H1 (cell line): ENCODE measurements around the gene ADGRE2. TPM values are rescaled to one million over a fixed set of nuclear protein-coding genes. Genes with fewer than 3 reads are reported as not detected.

Experiments
- CTCF ChIA-PET: fragments of 300-600 bp; sonication (Branson Sonifier 250); formaldehyde crosslinking; loops from one replicate; lab custom pipeline; 2021; ENCODE audit not compliant: partially characterized antibody; lab: Charles Lee
- POLR2A ChIA-PET: fragments of 300-600 bp; sonication (Branson Sonifier 250); formaldehyde crosslinking; loops from one replicate; lab custom pipeline; 2021; ENCODE audit warnings: inconsistent platforms; ENCODE audit not compliant: partially characterized antibody; lab: Charles Lee
- DNase-seq, 2 experiments: peaks; one replicate each; pipeline versions ENCODE4 v3.0.0 to v3.0.0-alpha.2; 2010 to 2022; ENCODE audit warnings: low spot score in 2 of 2, low read depth in 1 of 2, mixed read lengths in 1 of 2
- FAIRE-seq: peaks from 2 replicates; lab custom pipeline; 2011; peaks lifted over from hg19 to GRCh38; lab: Jason Lieb, UNC
- H2AFZ ChIP-seq: 2 replicates; pipeline ENCODE4 v1.8.1; 2012; ENCODE audit warnings: low read length, inconsistent platforms
- H2AK5ac ChIP-seq: 2 replicates; pipeline ENCODE4 v1.6.1; 2013; ENCODE audit warnings: low read depth, low read length
- H2BK120ac ChIP-seq: replicated peaks from 2 replicates; pipeline ENCODE3; 2013; ENCODE audit warnings: low read depth, low read length, inconsistent platforms
- H2BK12ac ChIP-seq: 2 replicates; pipeline ENCODE4 v1.6.1; 2013; ENCODE audit warnings: low read depth, low read length
- H2BK15ac ChIP-seq: 2 replicates; pipeline ENCODE4 v1.6.1; 2013; ENCODE audit warnings: low read length
- H2BK20ac ChIP-seq: 2 replicates; pipeline ENCODE4 v1.6.1; 2013; ENCODE audit warnings: low read length
- H2BK5ac ChIP-seq: 2 replicates; pipeline ENCODE4 v1.6.1; 2013; ENCODE audit warnings: low read depth, low read length
- H3K14ac ChIP-seq: 2 replicates; pipeline ENCODE4 v1.6.1; 2013; ENCODE audit warnings: inconsistent platforms; ENCODE audit not compliant: insufficient read length
- H3K18ac ChIP-seq: 2 replicates; pipeline ENCODE4 v1.6.1; 2013; ENCODE audit warnings: low read length; ENCODE audit errors: extremely low read depth
- H3K23ac ChIP-seq: 2 replicates; pipeline ENCODE4 v1.6.1; 2013; ENCODE audit warnings: inconsistent platforms; ENCODE audit not compliant: insufficient read length
- H3K23me2 ChIP-seq: 2 replicates; pipeline ENCODE4 v1.6.1; 2013; ENCODE audit warnings: low read depth, low read length
- H3K27ac ChIP-seq: 2 replicates; pipeline ENCODE4 v1.6.1; 2011; ENCODE audit warnings: low read depth, low read length, inconsistent platforms
- H3K27me3 ChIP-seq, 4 experiments: replicated peaks in 1 of 4; 1 replicate in 1 of 4; 2 replicates in 3 of 4; pipeline versions ENCODE4 v1.6.1 to v1.8.1; 2011 to 2013; ENCODE audit warnings: low read length in 3 of 4, mild to moderate bottlenecking in 3 of 4, inconsistent platforms in 2 of 4, mixed read lengths in 2 of 4, moderate library complexity in 1 of 4; ENCODE audit not compliant: control insufficient read depth in 3 of 4, insufficient read depth in 3 of 4; ENCODE audit errors: extremely low read depth in 1 of 4
- H3K36me3 ChIP-seq, 4 experiments: 2 replicates each; pipeline versions ENCODE4 v1.6.1 to v1.8.1; 2011 to 2013; ENCODE audit warnings: mild to moderate bottlenecking in 4 of 4, low read length in 3 of 4, moderate library complexity in 2 of 4, control low read depth in 1 of 4, inconsistent platforms in 1 of 4; ENCODE audit not compliant: insufficient read depth in 4 of 4, control insufficient read depth in 2 of 4
- H3K4ac ChIP-seq: replicated peaks from 2 replicates; pipeline ENCODE3; 2013; ENCODE audit warnings: low read length, low read depth, mixed read lengths, inconsistent platforms; ENCODE audit not compliant: insufficient read length
- H3K4me1 ChIP-seq, 4 experiments: replicated peaks in 1 of 4; 1 replicate in 1 of 4; 2 replicates in 3 of 4; pipeline versions ENCODE4 v1.6.1 to v1.8.1; 2011 to 2013; ENCODE audit warnings: low read length in 3 of 4, inconsistent platforms in 2 of 4, mixed read lengths in 1 of 4; ENCODE audit not compliant: insufficient read depth in 4 of 4, control insufficient read depth in 3 of 4
- H3K4me2 ChIP-seq, 2 experiments: 2 replicates each; pipeline versions ENCODE4 v1.6.1 to v1.8.1; 2011 to 2013; ENCODE audit warnings: low read depth in 2 of 2, low read length in 2 of 2, control low read depth in 1 of 2, inconsistent platforms in 1 of 2, mild to moderate bottlenecking in 1 of 2; ENCODE audit not compliant: insufficient read depth in 1 of 2
- H3K4me3 ChIP-seq, 4 experiments: fragments of 200-600, 300-600 bp in 1 of 4; sonication (generic), shearing (Covaris generic), sonication (Bioruptor Twin) in 1 of 4; 2 replicates each; pipeline versions ENCODE4 v1.5.1 to v1.8.1; 2011 to 2016; ENCODE audit warnings: low read length in 4 of 4, low read depth in 3 of 4, control low read depth in 2 of 4, inconsistent platforms in 2 of 4, mild to moderate bottlenecking in 2 of 4, mixed read lengths in 1 of 4, moderate library complexity in 1 of 4; ENCODE audit not compliant: insufficient read depth in 2 of 4; ENCODE audit errors: extremely low read depth in 1 of 4
- H3K56ac ChIP-seq: replicated peaks from 2 replicates; pipeline ENCODE3; 2013; ENCODE audit warnings: low read depth, mild to moderate bottlenecking, mixed read lengths, low read length, inconsistent platforms; ENCODE audit not compliant: insufficient read length
- H3K79me1 ChIP-seq: 2 replicates; pipeline ENCODE4 v1.6.1; 2013; ENCODE audit warnings: low read depth, low read length, control low read depth
- H3K79me2 ChIP-seq, 2 experiments: 2 replicates each; pipeline versions ENCODE4 v1.6.1 to v1.8.1; 2012 to 2013; ENCODE audit warnings: low read length in 2 of 2, mild to moderate bottlenecking in 2 of 2, inconsistent platforms in 1 of 2; ENCODE audit not compliant: insufficient read depth in 2 of 2, control insufficient read depth in 1 of 2
- H3K9ac ChIP-seq, 4 experiments: replicated peaks in 1 of 4; 1 replicate in 1 of 4; 2 replicates in 3 of 4; pipeline versions ENCODE4 v1.6.1 to v1.8.1; 2011 to 2013; ENCODE audit warnings: low read depth in 3 of 4, low read length in 3 of 4, control low read depth in 2 of 4, mild to moderate bottlenecking in 2 of 4, moderate library complexity in 2 of 4, inconsistent platforms in 1 of 4; ENCODE audit errors: extremely low read depth in 1 of 4
- H3K9me3 ChIP-seq, 2 experiments: 2 replicates each; pipeline versions ENCODE4 v1.6.1 to v1.8.1; 2012 to 2013; ENCODE audit warnings: mild to moderate bottlenecking in 2 of 2, moderate library complexity in 2 of 2, control low read depth in 1 of 2, inconsistent platforms in 1 of 2, low read depth in 1 of 2, low read length in 1 of 2, mixed read lengths in 1 of 2; ENCODE audit not compliant: insufficient read depth in 2 of 2
- H4K20me1 ChIP-seq, 2 experiments: replicated peaks in 1 of 2; 2 replicates each; pipeline versions ENCODE3 to v1.8.1; 2011 to 2013; ENCODE audit warnings: inconsistent platforms in 2 of 2, low read length in 2 of 2, mild to moderate bottlenecking in 1 of 2; ENCODE audit not compliant: insufficient read depth in 2 of 2, control insufficient read depth in 1 of 2
- H4K5ac ChIP-seq: 2 replicates; pipeline ENCODE4 v1.6.1; 2013; ENCODE audit warnings: low read length, low read depth, mixed read lengths, inconsistent platforms; ENCODE audit not compliant: insufficient read length
- H4K8ac ChIP-seq: 2 replicates; pipeline ENCODE4 v1.8.0; 2013; ENCODE audit warnings: mild to moderate bottlenecking, moderate library complexity, low read length, inconsistent platforms; ENCODE audit not compliant: insufficient read depth; ENCODE audit errors: extremely low read depth
- H4K91ac ChIP-seq: replicated peaks from 2 replicates; pipeline ENCODE3; 2013; ENCODE audit warnings: low read length, mixed read lengths, inconsistent platforms; ENCODE audit not compliant: insufficient read length
- ASH2L ChIP-seq: fragments of 200-600, 300-600 bp; sonication (generic); IDR thresholded peaks from one replicate; pipeline ENCODE4 v1.7.1; 2017; ENCODE audit warnings: low read length
- CHD1 ChIP-seq: IDR thresholded peaks from 2 replicates; pipeline ENCODE4 v1.6.1; 2012; ENCODE audit warnings: low read depth, low read length, improper control_type of control experiment
- KDM1A ChIP-seq: fragments of 200-600, 300-600 bp; sonication (generic); IDR thresholded peaks from 2 replicates; pipeline ENCODE4 v1.7.1; 2016; ENCODE audit warnings: mild to moderate bottlenecking, low read length, borderline replicate concordance
- WGBS, 2 experiments: shearing (Covaris generic) in 1 of 2; methylation state at CpG; one replicate each; pipeline versions ENCODE4 v1.1.6 to v1.1.7; 2013 to 2015; ENCODE audit warnings: low lambda C conversion rate in 2 of 2, mixed read lengths in 2 of 2, inconsistent platforms in 1 of 2, low coverage in 1 of 2, missing lambda C conversion rate in 1 of 2; ENCODE audit not compliant: insufficient replicate concordance in 2 of 2, insufficient coverage in 1 of 2, insufficient read length in 1 of 2; ENCODE audit errors: extremely low coverage in 1 of 2, missing lambda C conversion rate in 1 of 2; 5-methylcytosine and 5-hydroxymethylcytosine counted together
- polyA plus RNA-seq, 7 experiments: library from polyadenylated mRNA; depleted of rRNA in 3 of 7; stranded (reverse) in 5 of 7; unstranded in 2 of 7; fragments of >200 nt in 5 of 7; fragments of 200-250 nt in 2 of 7; gene quantifications; 1 replicate in 5 of 7; 2 replicates in 1 of 7; 4 replicates in 1 of 7; pipeline versions ENCODE4 v1.2.1 to v1.2.3, GENCODE V29; 2011 to 2013; ENCODE audit warnings: missing spikeins in 2 of 7, mixed read lengths in 2 of 7
- total RNA-seq: library from RNA; stranded (reverse); fragmentation: NEBNext Ultra II Directional; extraction: Animal tissue kit (Norgen Biotek cat#: 25700); gene quantifications from 2 replicates; pipeline ENCODE4 v1.2.1, GENCODE V29; 2021
- TF ChIP-seq, protein P1 (sequence below): IDR thresholded peaks from 2 replicates; pipeline ENCODE4 v1.6.1; 2012; ENCODE audit warnings: inconsistent platforms

Gene ADGRE2
- total and polyA plus RNA-seq, 2 of the 8 experiments (the other 6 are each of a cell fraction or from before 2014, with no cell fraction given), result 2.0 to 4.5 TPM

DNA sequence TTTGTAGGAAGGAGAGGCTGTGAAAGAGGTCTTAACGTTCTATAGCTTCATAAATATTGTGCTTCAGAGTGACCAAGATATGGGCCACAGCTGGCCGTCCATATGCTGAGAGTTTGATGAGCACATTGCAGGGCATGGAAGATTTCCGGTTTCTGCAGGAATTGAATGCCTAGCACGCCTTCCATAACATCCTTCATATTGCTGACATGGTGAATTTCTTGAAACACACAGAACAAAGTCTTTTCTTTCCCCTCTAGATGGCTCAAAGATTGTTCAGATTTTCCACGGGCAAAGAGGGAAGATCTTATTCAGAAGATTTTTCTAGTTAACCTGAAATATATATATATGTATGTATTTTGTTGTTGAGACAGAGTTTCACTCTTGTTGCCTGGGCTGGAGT is 42.4 kb downstream of the ADGRE2 start:
- Histone ChIP-seq H2AK5ac (no peak overlapping the region), H3K9ac (no peak overlapping the region), H3K9me3 (peaks cover 12 to 18% of the 10 kb centered on the region in 2 experiments; a peak in 3 of 4 replicates), H4K8ac (no peak overlapping the region), H3K18ac (no peak overlapping the region), H2BK15ac (no peak overlapping the region), H2AFZ (no peak overlapping the region), H3K23ac (no peak overlapping the region), H3K4me2 (no peak overlapping the region), H3K56ac (no peak overlapping the region)
- 91% methylated on average over 5 of the region's 5 CpGs; no CpG with 5 or more reads in 1 of the 2 experiments for WGBS, 2 experiments
- CTCF ChIA-PET, result no interaction called here
- TF ChIP-seq, protein P1, sequence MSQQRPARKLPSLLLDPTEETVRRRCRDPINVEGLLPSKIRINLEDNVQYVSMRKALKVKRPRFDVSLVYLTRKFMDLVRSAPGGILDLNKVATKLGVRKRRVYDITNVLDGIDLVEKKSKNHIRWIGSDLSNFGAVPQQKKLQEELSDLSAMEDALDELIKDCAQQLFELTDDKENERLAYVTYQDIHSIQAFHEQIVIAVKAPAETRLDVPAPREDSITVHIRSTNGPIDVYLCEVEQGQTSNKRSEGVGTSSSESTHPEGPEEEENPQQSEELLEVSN, result no peak
- no peak for TF ChIP-seq CHD1
- TF ChIP-seq KDM1A, result no peak
- no peak for TF ChIP-seq ASH2L
- TF ChIP-seq, all 59 proteins: peak for 0
- FAIRE-seq (no peak), DNase-seq (no peak)
- no peaks in the 10 kb centered on the region; a peak in 1 of 8 replicates for H3K36me3 ChIP-seq
- no peak overlapping the region for H4K91ac ChIP-seq
- H3K27me3 ChIP-seq, result no peaks in the 10 kb centered on the region
- H4K5ac ChIP-seq, result no peak overlapping the region
- H2BK12ac ChIP-seq, result no peak overlapping the region
- H3K79me2 ChIP-seq, result no peaks in the 10 kb centered on the region
- H2BK5ac ChIP-seq, result no peak overlapping the region
- no peaks in the 10 kb centered on the region; a peak in 2 of 7 replicates for H3K4me1 ChIP-seq
- H2BK20ac ChIP-seq, result no peak overlapping the region
- H3K23me2 ChIP-seq, result no peaks in the 10 kb centered on the region
- H3K27ac ChIP-seq, result no peak overlapping the region
- no peak overlapping the region for H3K4ac ChIP-seq
- H3K79me1 ChIP-seq, result no peaks in the 10 kb centered on the region
- H3K4me3 ChIP-seq, result no peak overlapping the region
- POLR2A ChIA-PET, result no interaction called here
- H4K20me1 ChIP-seq, result no peaks in the 10 kb centered on the region
- H2BK120ac ChIP-seq, result no peak overlapping the region
- no peak overlapping the region for H3K14ac ChIP-seq
